GM23248 (cell line): ENCODE measurements around the gene GLA.

Source experiments
- EZH2 ChIP-seq: fragments of 200-600 bp; sonication (generic); IDR thresholded peaks from 2 replicates; pipeline ENCODE4 v1.6.1; 2018; ENCODE audit warnings: antibody characterized with exemption, mild to moderate bottlenecking; ENCODE audit not compliant: insufficient read depth, poor library complexity, severe bottlenecking
- EZH2phosphoT487 ChIP-seq: fragments of 200-600 bp; sonication (generic); IDR thresholded peaks from 2 replicates; pipeline ENCODE4 v1.6.1; 2018; ENCODE audit warnings: antibody characterized with exemption, moderate library complexity, mild to moderate bottlenecking, low read depth; ENCODE audit not compliant: insufficient read depth

DNA sequence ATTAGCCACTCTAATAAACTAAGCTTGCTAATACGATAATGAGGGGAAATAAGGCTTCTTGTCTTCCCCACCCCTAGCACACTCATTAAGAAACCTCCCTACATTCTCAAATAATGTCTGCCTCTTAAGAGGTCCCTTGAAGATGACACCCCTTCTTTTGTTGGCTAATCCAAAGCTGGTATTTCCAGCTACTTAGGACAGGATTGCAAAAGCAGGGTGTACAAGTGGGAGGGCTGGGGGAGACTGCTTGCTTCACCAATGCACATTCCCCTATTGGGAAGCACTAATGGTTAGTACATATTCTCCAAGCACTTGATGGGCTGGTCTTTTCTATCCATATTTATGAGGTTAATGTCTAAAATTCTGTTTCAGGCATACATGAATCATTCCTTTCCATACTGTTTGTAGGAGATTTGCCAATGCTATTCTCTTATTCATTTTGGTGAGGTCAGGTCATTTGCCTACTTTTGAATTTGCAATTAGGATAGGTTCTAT is 42.4 kb downstream of the GLA start:
- TF ChIP-seq EZH2 (no peak), EZH2phosphoT487 (no peak)
